Esophagus squamous epithelium (tissue), 4 donors: Measurements from ENCODE around the gene DAPP1.

Source experiments
- CTCF ChIP-seq, 6 experiments: fragments of 450-650 bp in 4 of 6; fragments of 200-600 bp in 2 of 6; sonication (generic) in 2 of 6; IDR thresholded peaks; one replicate each; pipeline ENCODE4 v1.5.1; 2016 to 2019; ENCODE audit warnings: antibody characterized with exemption in 6 of 6, mild to moderate bottlenecking in 4 of 6, moderate library complexity in 4 of 6
- POLR2A ChIP-seq, 4 donors: fragments of 450-650 bp; IDR thresholded peaks; one replicate each; pipeline ENCODE4 v1.6.1; 2017; ENCODE audit warnings: antibody characterized with exemption in 4 of 4, mild to moderate bottlenecking in 4 of 4, moderate library complexity in 3 of 4

- TF ChIP-seq CTCF (IDR thresholded peaks at IDR 0.05) (no peak), POLR2A (IDR thresholded peaks at IDR 0.05) (no peak)
Measured at GRCh38 chr4:99806545-99806944, 10.1 kb upstream of the DAPP1 start.
